Testis (tissue), 3 donors: ENCODE data around the gene CNPY1. TPM values are rescaled to one million over a fixed set of nuclear protein-coding genes. Genes with fewer than 3 reads are reported as not detected.

Experiments
- DNase-seq: peaks from one replicate; pipeline ENCODE4 v3.0.0-alpha.2; 2019
- H3K27ac ChIP-seq, 2 donors: fragments of 200-600 bp; sonication (generic); one replicate each; pipeline ENCODE4 v1.5.1; 2019
- H3K27me3 ChIP-seq: fragments of 200-600 bp; sonication (generic); one replicate; pipeline ENCODE4 v1.5.1; 2019
- H3K36me3 ChIP-seq: fragments of 200-600 bp; sonication (generic); one replicate; pipeline ENCODE4 v1.5.1; 2017; ENCODE audit warnings: low read depth; ENCODE audit errors: missing control alignments
- H3K4me1 ChIP-seq: fragments of 200-600 bp; sonication (generic); one replicate; pipeline ENCODE4 v1.5.1; 2019
- H3K4me3 ChIP-seq, 2 donors: fragments of 200-600 bp; sonication (generic); one replicate each; pipeline ENCODE4 v1.5.1; 2017 to 2019
- H3K9me3 ChIP-seq: fragments of 200-600 bp; sonication (generic); one replicate; pipeline ENCODE4 v1.5.1; 2017
- CTCF ChIP-seq, 3 experiments: fragments of 450-650 bp in 2 of 3; fragments of 200-600 bp in 1 of 3; sonication (generic) in 1 of 3; IDR thresholded peaks; one replicate each; pipeline ENCODE4 v1.5.1; 2016 to 2019; ENCODE audit warnings: antibody characterized with exemption in 3 of 3, mild to moderate bottlenecking in 2 of 3, moderate library complexity in 1 of 3
- POLR2A ChIP-seq: fragments of 450-650 bp; IDR thresholded peaks from one replicate; pipeline ENCODE4 v1.6.1; 2017; ENCODE audit warnings: antibody characterized with exemption, mild to moderate bottlenecking, moderate library complexity
- WGBS, 2 donors: methylation state at CpG; one replicate each; pipeline ENCODE4 v1.1.5; 2018; 5-methylcytosine and 5-hydroxymethylcytosine counted together
- intact Hi-C: fragments of 100-400 bp; cut with DNase I; formaldehyde crosslinking; loops from one replicate; pipeline ENCODE4 v1.15.1; 2023; ENCODE audit warnings: low total_unique reads
- polyA plus RNA-seq: library from polyadenylated mRNA; stranded (reverse); fragments of 350-450 nt; fragmentation: Illumina TruSeq; extraction: RNeasy Lipid Tissue Mini Kit (QIAGEN cat#74804); gene quantifications from one replicate; pipeline ENCODE4 v1.2.3, GENCODE V29; 2014; ENCODE audit warnings: low read depth, low replicate concordance; ENCODE audit not compliant: insufficient read depth
- total RNA-seq, 2 donors: library from RNA; depleted of rRNA; stranded (reverse); fragments of >200 nt; gene quantifications; one replicate each; pipeline ENCODE4 v1.2.3, GENCODE V29; 2016

The CNPY1 gene
- total and polyA plus RNA-seq, 3 donors from 2014 or later: 0.25 to 0.47 (median 0.31) TPM

DNA sequence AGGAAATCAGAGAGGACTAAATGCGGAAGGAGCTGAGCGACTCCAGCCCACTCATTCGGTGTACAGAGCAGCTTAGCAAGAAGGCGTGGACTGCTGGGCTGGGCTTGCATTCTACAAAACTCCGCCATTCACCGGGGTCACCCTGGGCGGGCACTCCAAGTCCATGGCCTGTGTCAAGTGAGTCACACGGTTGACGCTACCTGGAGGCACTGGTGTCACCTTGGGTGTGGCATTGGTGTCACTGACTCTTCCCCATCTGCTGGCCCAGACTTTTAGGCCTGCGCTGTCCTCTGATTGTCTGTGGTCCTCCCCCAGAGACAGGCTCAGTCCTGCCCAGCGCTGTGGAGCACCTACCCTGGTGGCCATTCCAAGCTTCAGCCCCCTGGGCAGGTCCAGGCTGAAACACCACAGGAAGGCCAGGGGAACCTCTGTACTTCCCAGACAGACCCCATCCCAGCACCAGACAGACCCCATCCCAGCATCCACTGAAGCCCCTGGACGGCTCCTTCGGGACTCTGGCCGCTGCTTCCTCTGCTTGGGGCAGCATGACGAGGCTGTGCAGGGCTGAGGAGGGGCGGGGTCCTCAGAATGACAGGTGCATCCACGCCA lies 30.6 kb upstream of the CNPY1 start:
- no peaks in the 10 kb centered on the region for H3K27me3 ChIP-seq
- intact Hi-C loops: no loop called here

GRCh38 chr7:155576416-155576815 lies 30.1 kb upstream of the CNPY1 start:
- DNase-seq: no peak
- no peak for TF ChIP-seq CTCF (IDR thresholded peaks at IDR 0.05)
- TF ChIP-seq POLR2A: no peak
- Histone ChIP-seq H3K27me3 (no peaks in the 10 kb centered on the region), H3K27ac (no peak overlapping the region), H3K4me3 (no peak overlapping the region), H3K4me1 (no peaks in the 10 kb centered on the region), H3K36me3 (no peaks in the 10 kb centered on the region), H3K9me3 (no peaks in the 10 kb centered on the region)
- 68 to 81% methylated on average over 20 of the region's 20 CpGs for WGBS, 2 donors
- intact Hi-C loops: no loop called here

More for the DNA sequence above, 30.6 kb upstream of the CNPY1 start:
- Histone ChIP-seq H3K27ac (no peak overlapping the region), H3K4me3 (no peak overlapping the region), H3K36me3 (no peaks in the 10 kb centered on the region), H3K9me3 (no peaks in the 10 kb centered on the region), H3K4me1 (no peaks in the 10 kb centered on the region)
- DNase-seq: no peak
- TF ChIP-seq CTCF (IDR thresholded peaks at IDR 0.05) (no peak), POLR2A (no peak)
- 47 to 84% methylated on average over 6 to 17 of the region's 17 CpGs for WGBS, 2 donors

GRCh38 chr7:155574556-155575290 lies 28.4 kb upstream of the CNPY1 start:
- Histone ChIP-seq H3K4me1 (no peaks in the 10 kb centered on the region), H3K36me3 (no peaks in the 10 kb centered on the region), H3K27ac (no peak overlapping the region), H3K27me3 (no peaks in the 10 kb centered on the region), H3K9me3 (no peaks in the 10 kb centered on the region), H3K4me3 (no peak overlapping the region)
- no peak for DNase-seq
- intact Hi-C loops: no loop called here
- 73 to 78% methylated on average over 10 of the region's 10 CpGs for WGBS, 2 donors
- no peak for TF ChIP-seq CTCF (IDR thresholded peaks at IDR 0.05)
- no peak for TF ChIP-seq POLR2A

DNA sequence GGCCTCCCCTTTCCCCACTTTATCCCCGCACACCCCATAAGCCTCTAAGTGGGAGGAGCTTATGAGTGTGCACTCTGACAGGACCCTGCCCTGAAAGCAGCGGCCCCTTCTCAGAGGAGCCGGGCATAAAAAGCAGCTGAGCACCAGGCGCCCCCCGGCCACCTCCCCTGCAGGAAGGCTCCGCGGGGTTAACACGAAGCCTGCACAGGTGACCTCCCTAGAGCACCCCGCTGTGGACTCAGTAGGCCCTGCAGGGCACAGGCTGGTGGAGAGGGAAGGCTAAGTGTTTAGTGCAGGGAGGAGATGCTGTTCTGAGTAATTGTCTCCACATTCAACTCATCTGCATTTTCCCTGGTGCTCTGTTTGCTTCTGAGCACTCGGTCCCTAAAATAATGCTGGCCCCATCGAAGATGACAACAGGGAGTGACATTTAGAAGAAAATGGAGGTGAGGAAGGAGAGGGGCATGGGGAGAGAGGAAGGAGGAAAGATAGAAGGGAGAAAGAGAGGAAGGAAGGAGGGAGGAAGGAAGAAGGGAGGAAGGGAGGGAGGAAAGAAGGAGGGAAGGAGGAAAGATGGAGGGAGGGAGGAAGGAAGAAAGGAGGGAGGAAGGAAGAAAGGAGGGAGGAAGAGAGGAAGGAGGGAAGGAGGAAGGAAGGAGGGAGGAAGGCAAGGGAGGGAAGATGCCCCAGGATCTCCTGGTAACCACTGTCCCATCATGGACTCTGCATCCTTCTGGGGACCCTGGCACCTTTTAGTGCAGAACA lies 25.4 kb upstream of the CNPY1 start:
- no peak for DNase-seq
- Histone ChIP-seq H3K4me1 (no peaks in the 10 kb centered on the region), H3K4me3 (no peak overlapping the region), H3K36me3 (no peaks in the 10 kb centered on the region), H3K27me3 (no peaks in the 10 kb centered on the region), H3K27ac (no peak overlapping the region), H3K9me3 (no peaks in the 10 kb centered on the region)
- WGBS, 2 donors: 49 to 71% methylated on average over 9 to 11 of the region's 11 CpGs
- intact Hi-C loops: no loop called here
- TF ChIP-seq POLR2A (no peak), CTCF (IDR thresholded peaks at IDR 0.05) (no peak)
